ENCODE measurements around the gene LMX1B.
A peak's percentile ranks its signal among the peaks of the same experiment; 100 is the strongest.

LMX1B gene

GRCh38 chr9:126618585-126619360 is 5.0 kb downstream of the LMX1B start:
- peak; percentile 45 for DNase-seq

- peak; percentile 28 for DNase-seq
Measured at GRCh38 chr9:126619361-126620135, 5.8 kb downstream of the LMX1B start.

GRCh38 chr9:126620478-126620877 is 6.8 kb downstream of the LMX1B start:
- DNase-seq, result peak; percentile 8

GRCh38 chr9:126621061-126621918 is 7.6 kb downstream of the LMX1B start:
- DNase-seq, result no peak

GRCh38 chr9:126621919-126622735 is 8.4 kb downstream of the LMX1B start:
- no peak for DNase-seq

- DNase-seq, result no peak
Measured at GRCh38 chr9:126623314-126623666, 9.6 kb downstream of the LMX1B start.

GRCh38 chr9:126623667-126624478 is 10.1 kb downstream of the LMX1B start:
- DNase-seq, result no peak

GRCh38 chr9:126624479-126624826 is 10.7 kb downstream of the LMX1B start:
- no peak for DNase-seq

GRCh38 chr9:126624912-126625311 is 11.2 kb downstream of the LMX1B start:
- DNase-seq, result no peak

GRCh38 chr9:126625329-126626126 is 11.8 kb downstream of the LMX1B start:
- DNase-seq, result no peak

- no peak for DNase-seq
Measured at GRCh38 chr9:126626127-126626925, 12.6 kb downstream of the LMX1B start.

- no peak for DNase-seq
Measured at GRCh38 chr9:126626926-126627233, 13.2 kb downstream of the LMX1B start.

- DNase-seq, result no peak
Measured at GRCh38 chr9:126628146-126628545, 14.4 kb downstream of the LMX1B start.

GRCh38 chr9:126628969-126629674 is 15.4 kb downstream of the LMX1B start:
- no peak for DNase-seq

- no peak for DNase-seq
Measured at GRCh38 chr9:126630458-126631237, 16.9 kb downstream of the LMX1B start.

- DNase-seq, result no peak
Measured at GRCh38 chr9:126631254-126631653, 17.5 kb downstream of the LMX1B start.

- no peak for DNase-seq
Measured at GRCh38 chr9:126633881-126634558, 20.3 kb downstream of the LMX1B start.

GRCh38 chr9:126635061-126635460 is 21.3 kb downstream of the LMX1B start:
- no peak for DNase-seq

Data from left hindlimb (tissue), 1 donor.